Subcutaneous adipose tissue (tissue), 4 donors: Measurements from ENCODE around the gene GSTO1. TPM values are rescaled to one million over a fixed set of nuclear protein-coding genes. Genes with fewer than 3 reads are reported as not detected.

Experiments
- CTCF ChIP-seq: fragments of 450-650 bp; IDR thresholded peaks from one replicate; pipeline ENCODE4 v1.5.1; 2016; ENCODE audit warnings: low read depth, mild to moderate bottlenecking, control low read depth, antibody characterized with exemption, moderate library complexity
- total RNA-seq, 4 donors: library from RNA; depleted of rRNA; stranded (reverse); fragments of >200 nt; gene quantifications; one replicate each; pipeline ENCODE4 v1.1.0, GENCODE V29; 2016

Gene GSTO1
- total RNA-seq, 4 donors from 2014 or later: 48.8 to 203 (median 88.0) TPM

DNA sequence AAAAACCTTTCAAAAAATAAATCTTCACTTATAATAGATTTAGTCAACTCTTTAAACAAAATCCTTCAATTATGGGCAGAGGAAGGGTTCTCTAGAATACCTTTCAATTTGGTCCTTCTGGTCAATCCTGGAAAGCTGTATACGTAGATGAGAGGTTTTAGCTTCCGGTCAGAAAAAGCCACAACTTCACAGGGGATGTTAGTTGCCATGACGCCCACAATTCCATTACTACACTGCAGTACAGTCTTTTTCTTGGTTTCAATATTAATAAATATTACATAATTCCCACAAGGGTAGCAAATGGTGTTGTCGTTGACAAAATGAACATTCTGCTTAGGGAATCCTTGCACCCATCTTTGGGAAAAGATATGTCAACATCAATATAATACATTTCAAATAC, 24.2 kb upstream of the GSTO1 start:
- no peak for TF ChIP-seq CTCF

GRCh38 chr10:104231784-104232612, 22.7 kb upstream of the GSTO1 start, which contains the start of gene CFAP43:
CFAP43 (minus strand) TSS chr10:104232364; CDS start chr10:104232246, 118 bp downstream.
- no peak for TF ChIP-seq CTCF

DNA sequence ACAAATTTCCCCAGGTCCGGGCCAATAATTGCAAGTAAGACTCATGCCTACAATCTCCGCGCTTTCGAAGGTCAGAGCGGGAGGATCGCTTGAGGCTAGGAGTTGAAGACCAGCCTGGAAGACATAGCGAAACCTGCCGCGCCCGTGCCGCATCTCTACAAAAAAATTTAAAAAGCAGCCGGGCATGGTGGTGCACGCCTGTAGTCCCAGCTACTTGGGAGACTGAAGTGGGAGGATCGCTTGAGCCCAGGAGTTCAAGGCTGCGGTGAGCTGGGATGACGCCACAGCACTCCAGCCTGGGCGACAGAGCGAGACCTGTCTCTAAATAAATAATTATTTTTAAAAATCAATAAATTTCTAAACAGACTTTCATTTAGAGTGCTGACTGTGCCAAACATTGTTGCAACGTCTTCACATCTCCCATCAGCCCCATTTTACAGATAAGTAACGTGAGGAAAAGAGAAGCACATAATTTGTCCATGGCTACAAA, 22.0 kb upstream of the GSTO1 start:
- no peak for TF ChIP-seq CTCF

DNA sequence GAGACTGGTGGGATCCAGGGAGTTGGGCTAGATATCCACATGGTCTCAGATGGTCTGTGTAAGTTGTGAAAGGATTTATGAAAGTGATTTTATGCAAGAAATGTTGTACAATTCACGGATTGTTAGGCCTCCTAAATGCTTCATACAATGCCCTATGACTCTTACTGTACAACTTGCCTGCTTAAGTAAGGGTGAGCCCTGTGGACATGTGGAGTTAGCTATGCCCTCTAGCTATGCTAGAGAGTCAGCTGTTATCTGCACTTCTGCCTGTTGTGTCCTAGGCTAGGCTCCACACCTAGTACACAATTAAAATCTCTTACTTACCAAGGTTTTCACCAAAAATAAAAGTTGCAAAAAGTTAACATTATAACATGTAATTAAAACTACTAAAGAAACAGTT, 20.9 kb upstream of the GSTO1 start:
- no peak for TF ChIP-seq CTCF

DNA sequence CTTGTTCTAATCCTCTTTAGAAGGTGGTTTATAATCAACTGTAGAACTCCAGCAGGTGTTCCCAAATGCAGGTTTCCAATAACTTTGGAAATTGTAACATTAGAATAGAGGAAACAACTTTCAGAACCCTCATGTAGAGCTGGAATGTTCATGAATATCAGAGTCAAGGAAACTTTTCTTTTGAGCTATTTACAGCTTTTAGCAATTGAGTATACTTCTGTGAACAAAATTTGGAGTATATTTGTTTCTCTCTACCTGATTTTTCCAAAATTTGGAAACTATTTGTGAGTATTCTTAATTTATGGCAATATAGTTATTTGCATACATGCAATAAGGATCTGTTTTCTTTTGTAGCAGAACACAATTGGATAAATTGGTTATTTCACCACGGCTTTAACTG, 19.8 kb upstream of the GSTO1 start:
- no peak for TF ChIP-seq CTCF

DNA sequence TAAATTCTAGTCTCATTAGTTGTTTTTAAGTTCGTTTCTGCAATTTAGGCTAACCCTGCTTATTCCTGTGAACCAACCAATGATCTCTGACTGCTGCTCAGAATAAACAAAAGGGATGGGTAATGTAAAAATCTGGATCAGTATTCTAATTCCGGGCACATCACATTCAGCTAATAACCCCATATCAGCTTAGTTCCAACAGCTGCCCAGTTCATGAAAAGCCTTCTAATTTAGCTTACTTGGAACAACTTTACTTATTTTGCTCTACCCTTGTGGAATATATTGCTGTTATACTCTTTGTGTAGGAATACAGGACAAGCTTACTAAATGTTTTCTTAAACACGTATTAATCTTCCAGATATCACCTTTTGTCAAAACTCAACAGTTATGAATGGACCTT, 18.9 kb upstream of the GSTO1 start:
- TF ChIP-seq CTCF: no peak

GRCh38 chr10:104240078-104240477, 14.6 kb upstream of the GSTO1 start:
- no peak for TF ChIP-seq CTCF
